Glomerular visceral epithelial cell (primary cell): ENCODE measurements around the gene HIBCH.
"Not testable (repeated sequence)": the region's sequence is repeated elsewhere in the genome, so short reads cannot be mapped to it uniquely, and the experiment has no call there.

Experiments
- DNase-seq: peaks from one replicate; pipeline ENCODE4 v3.0.0-alpha.2; 2016; ENCODE audit errors: extremely low spot score

HIBCH gene

GRCh38 chr2:190157613-190158528 is 161.8 kb downstream of the HIBCH start:
- not testable (repeated sequence) for DNase-seq

- DNase-seq: no peak
Measured at GRCh38 chr2:190156530-190157212, 163.0 kb downstream of the HIBCH start.
